OCI-LY7 (cell line): ENCODE measurements around the gene STAB1. TPM values are rescaled to one million over a fixed set of nuclear protein-coding genes. Genes with fewer than 3 reads are reported as not detected.

Experiments
- BruUV-seq: library from RNA; stranded (reverse); fragments of 400-500 nt; replicated peaks from 2 replicates; lab custom pipeline; 2021; lab: Mats Ljungman, UMichigan
- CTCF ChIA-PET: fragments of 300-600 bp; sonication (Branson Sonifier 250); formaldehyde crosslinking; loops from one replicate; lab custom pipeline; 2022; ENCODE audit warnings: antibody characterized with exemption; ENCODE audit not compliant: unreplicated experiment; lab: Charles Lee
- POLR2A ChIA-PET: fragments of 300-600 bp; sonication (Branson Sonifier 250); formaldehyde crosslinking; loops from one replicate; lab custom pipeline; 2022; ENCODE audit warnings: antibody characterized with exemption; lab: Charles Lee
- DNase-seq: peaks from one replicate; pipeline ENCODE4 v3.0.0-alpha.2; 2015; ENCODE audit warnings: low spot score
- H2AFZ ChIP-seq: fragments of 200-600 bp; sonication (generic), shearing (Covaris generic); 2 replicates; pipeline ENCODE4 v1.6.1; 2014; ENCODE audit warnings: mild to moderate bottlenecking, antibody characterized with exemption, low read length, moderate library complexity
- H3K27ac ChIP-seq: fragments of 200-600 bp; sonication (generic); 2 replicates; pipeline ENCODE4 v1.5.1; 2014; ENCODE audit warnings: mixed run types, low read depth, mild to moderate bottlenecking, moderate library complexity, low read length, inconsistent platforms; ENCODE audit not compliant: poor library complexity, severe bottlenecking
- H3K36me3 ChIP-seq: fragments of 200-600 bp; sonication (generic); 2 replicates; pipeline ENCODE4 v1.6.1; 2014; ENCODE audit warnings: mild to moderate bottlenecking, antibody characterized with exemption, low read length, moderate library complexity, mixed read lengths; ENCODE audit not compliant: insufficient read depth
- H3K4me1 ChIP-seq: fragments of 200-600 bp; sonication (generic); 2 replicates; pipeline ENCODE4 v1.5.1; 2014; ENCODE audit warnings: mild to moderate bottlenecking, low read length; ENCODE audit not compliant: insufficient read depth, poor library complexity, severe bottlenecking
- H3K4me2 ChIP-seq: fragments of 200-600 bp; sonication (generic); 2 replicates; pipeline ENCODE4 v1.6.1; 2014; ENCODE audit warnings: mild to moderate bottlenecking, low read length
- H3K4me3 ChIP-seq: fragments of 200-600 bp; sonication (generic); 2 replicates; pipeline ENCODE4 v1.5.1; 2014; ENCODE audit warnings: mild to moderate bottlenecking, low read depth, low read length; ENCODE audit not compliant: poor library complexity, severe bottlenecking
- H3K79me2 ChIP-seq: fragments of 200-600 bp; sonication (generic); 2 replicates; pipeline ENCODE4 v1.6.1; 2016; ENCODE audit warnings: low read depth, mild to moderate bottlenecking, low read length, moderate library complexity, mixed read lengths; ENCODE audit not compliant: insufficient read depth
- H3K9me2 ChIP-seq: fragments of 200-600 bp; sonication (generic); 2 replicates; pipeline ENCODE4 v1.6.1; 2016; ENCODE audit warnings: mild to moderate bottlenecking, low read length, mixed read lengths; ENCODE audit not compliant: insufficient read depth
- H3K9me3 ChIP-seq: fragments of 200-600 bp; sonication (generic); 2 replicates; pipeline ENCODE4 v1.6.1; 2014; ENCODE audit warnings: mild to moderate bottlenecking, mixed run types, low read length, mixed read lengths
- H4K20me1 ChIP-seq: fragments of 200-600 bp; sonication (generic); 2 replicates; pipeline ENCODE4 v1.6.1; 2014; ENCODE audit warnings: mild to moderate bottlenecking, antibody characterized with exemption, low read length, moderate library complexity, mixed read lengths; ENCODE audit not compliant: insufficient read depth
- EZH2phosphoT487 ChIP-seq: fragments of 200-600 bp; sonication (generic); IDR thresholded peaks from 2 replicates; pipeline ENCODE4 v1.6.1; 2018; ENCODE audit warnings: low read depth, borderline replicate concordance, mild to moderate bottlenecking, mixed run types, antibody characterized with exemption, low read length, moderate library complexity, mixed read lengths
- intact Hi-C: fragments of 100-400 bp; cut with micrococcal nuclease; formaldehyde crosslinking; loops from one replicate; pipeline ENCODE4 v1.10.0; 2022; ENCODE audit not compliant: unreplicated experiment
- total RNA-seq, 2 experiments: library from RNA; depleted of rRNA in 1 of 2; stranded (reverse); fragments of >200 nt in 1 of 2; shearing (Covaris generic) in 1 of 2; gene quantifications; 2 replicates each; pipeline ENCODE4 v1.2.3, GENCODE V29; 2014 to 2022
- TF ChIP-seq, protein P1 (sequence below): fragments of 200-600 bp; sonication (generic); conservative IDR thresholded peaks from 2 replicates; pipeline ENCODE4 v1.5.1; 2014; ENCODE audit warnings: mild to moderate bottlenecking, antibody characterized with exemption, low read length, moderate library complexity, mixed read lengths

The STAB1 gene
- total RNA-seq, 2 experiments from 2014 or later: not detected

DNA sequence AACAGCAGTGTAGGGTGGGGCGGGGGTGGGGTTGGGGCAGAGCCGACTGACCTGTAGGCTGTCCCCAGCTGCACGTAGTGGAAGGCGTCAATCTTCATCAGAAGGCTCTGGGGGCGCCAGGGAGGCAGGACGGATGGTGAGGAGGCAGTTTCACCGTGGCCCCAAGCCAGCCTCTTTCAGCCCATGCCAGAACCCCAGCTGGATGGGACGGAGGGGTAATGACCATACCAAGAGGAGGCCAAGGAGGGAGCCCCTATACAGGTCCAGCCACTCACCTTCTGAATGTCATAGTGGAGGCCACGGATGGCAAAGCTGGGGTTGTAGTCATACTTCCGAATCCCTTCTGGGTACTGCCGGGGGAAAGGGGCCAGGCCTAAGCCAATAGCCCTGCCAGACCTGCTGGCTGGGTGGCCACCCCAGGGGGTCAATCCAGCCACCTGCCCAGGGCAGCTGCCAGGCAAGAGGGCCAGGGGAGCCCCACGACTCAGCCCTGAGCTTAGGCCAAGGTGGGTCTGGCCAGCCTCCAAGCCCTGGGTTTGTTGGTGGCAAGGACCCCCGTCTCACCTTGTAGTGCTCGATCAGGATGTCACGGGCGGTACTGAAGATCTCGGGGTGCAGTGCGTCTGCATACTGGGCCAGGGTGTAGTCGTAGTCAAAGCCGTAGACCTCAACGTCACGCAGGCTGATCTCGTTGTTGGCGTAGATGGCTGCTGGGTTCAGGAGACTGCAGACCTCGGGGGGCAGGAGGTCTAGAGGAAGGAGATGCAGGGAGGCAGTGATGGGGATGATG, 33.6 kb downstream of the STAB1 start:
- H3K9me3 ChIP-seq: no peaks in the 10 kb centered on the region
- H4K20me1 ChIP-seq: 0 out of 2 replicates have a peak, but pooled peaks cover 6% of the 10 kb centered on the region
- BruUV-seq: no TSS peak
- no peaks in the 10 kb centered on the region for H3K9me2 ChIP-seq
- POLR2A ChIA-PET: interaction anchor here (0.6 kb wide), 1 partner anchor 24 kb away, joined by 4 read pairs; no protein-coding TSS in a partner anchor
- peaks cover 31% of the 10 kb centered on the region for H3K36me3 ChIP-seq
- no peak overlapping the region for H2AFZ ChIP-seq
- CTCF ChIA-PET: no interaction called here
- no peak overlapping the region for H3K27ac ChIP-seq
- no peak overlapping the region for H3K4me3 ChIP-seq
- H3K79me2 ChIP-seq: peaks cover 12% of the 10 kb centered on the region; the same call in 1 of the 2 replicates
- intact Hi-C loops: no loop called here
- no peak overlapping the region for H3K4me2 ChIP-seq
- peaks cover 14% of the 10 kb centered on the region for H3K4me1 ChIP-seq
- TF ChIP-seq, protein P1, sequence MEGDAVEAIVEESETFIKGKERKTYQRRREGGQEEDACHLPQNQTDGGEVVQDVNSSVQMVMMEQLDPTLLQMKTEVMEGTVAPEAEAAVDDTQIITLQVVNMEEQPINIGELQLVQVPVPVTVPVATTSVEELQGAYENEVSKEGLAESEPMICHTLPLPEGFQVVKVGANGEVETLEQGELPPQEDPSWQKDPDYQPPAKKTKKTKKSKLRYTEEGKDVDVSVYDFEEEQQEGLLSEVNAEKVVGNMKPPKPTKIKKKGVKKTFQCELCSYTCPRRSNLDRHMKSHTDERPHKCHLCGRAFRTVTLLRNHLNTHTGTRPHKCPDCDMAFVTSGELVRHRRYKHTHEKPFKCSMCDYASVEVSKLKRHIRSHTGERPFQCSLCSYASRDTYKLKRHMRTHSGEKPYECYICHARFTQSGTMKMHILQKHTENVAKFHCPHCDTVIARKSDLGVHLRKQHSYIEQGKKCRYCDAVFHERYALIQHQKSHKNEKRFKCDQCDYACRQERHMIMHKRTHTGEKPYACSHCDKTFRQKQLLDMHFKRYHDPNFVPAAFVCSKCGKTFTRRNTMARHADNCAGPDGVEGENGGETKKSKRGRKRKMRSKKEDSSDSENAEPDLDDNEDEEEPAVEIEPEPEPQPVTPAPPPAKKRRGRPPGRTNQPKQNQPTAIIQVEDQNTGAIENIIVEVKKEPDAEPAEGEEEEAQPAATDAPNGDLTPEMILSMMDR: no peak
- TF ChIP-seq EZH2phosphoT487: no peak
- no peak for DNase-seq

DNA sequence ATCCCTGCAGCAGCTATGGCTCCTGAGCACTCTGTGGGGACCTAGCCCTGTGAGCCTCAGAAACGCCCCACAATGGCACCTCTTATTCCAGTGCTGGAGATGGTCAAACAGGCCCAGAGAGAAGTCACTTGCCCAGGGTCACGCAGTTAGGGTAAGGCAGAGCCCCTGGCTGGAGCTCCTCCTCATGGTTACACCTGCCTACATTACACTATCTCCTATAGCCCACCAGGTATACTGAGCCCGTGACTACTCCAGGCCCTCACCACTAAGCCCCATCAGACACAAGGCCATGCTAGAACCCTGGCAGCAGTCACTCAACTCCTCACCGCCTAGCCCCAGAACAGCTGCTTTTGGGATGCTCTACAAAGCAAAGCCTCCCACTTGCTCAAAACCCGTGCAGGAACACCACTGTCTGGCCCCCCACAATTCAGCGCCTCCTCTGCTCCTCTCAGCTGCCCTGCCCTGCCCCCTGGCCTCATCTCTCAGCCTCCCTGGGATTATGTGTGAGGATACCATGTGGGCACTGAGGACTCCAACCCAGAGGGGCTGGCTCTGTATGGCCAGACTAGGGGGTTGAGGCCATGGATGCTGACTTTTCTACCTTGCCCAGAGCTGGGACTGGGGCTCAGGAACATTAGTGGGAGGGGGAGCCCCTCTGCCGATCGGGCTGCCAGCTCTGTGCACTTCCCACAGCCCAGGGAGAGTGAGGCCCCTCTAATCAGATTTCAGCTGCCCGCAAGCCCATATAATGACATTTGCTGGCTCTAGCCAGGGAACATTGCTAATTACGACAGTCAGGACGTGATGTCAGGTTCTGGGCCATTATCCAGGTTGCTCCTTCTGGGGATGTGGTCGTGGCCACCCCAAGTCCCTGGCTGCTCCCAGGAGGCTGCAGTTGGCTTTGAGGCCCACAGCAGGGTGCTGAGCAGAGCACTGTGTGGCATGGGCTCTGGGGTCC, 34.5 kb downstream of the STAB1 start:
- intact Hi-C loops: no loop called here
- POLR2A ChIA-PET: no interaction called here
- peaks cover 12% of the 10 kb centered on the region; the same call in 1 of the 2 replicates for H3K79me2 ChIP-seq
- no peak overlapping the region for H2AFZ ChIP-seq
- no peak overlapping the region for H3K27ac ChIP-seq
- H3K4me2 ChIP-seq: no peak overlapping the region
- CTCF ChIA-PET: no interaction called here
- H3K9me3 ChIP-seq: no peaks in the 10 kb centered on the region
- DNase-seq: no peak
- 0 out of 2 replicates have a peak, but pooled peaks cover 6% of the 10 kb centered on the region for H4K20me1 ChIP-seq
- TF ChIP-seq EZH2phosphoT487: no peak
- TF ChIP-seq, protein P1: no peak
- peaks cover 22% of the 10 kb centered on the region for H3K4me1 ChIP-seq
- peaks cover 24% of the 10 kb centered on the region for H3K36me3 ChIP-seq
- no peak overlapping the region for H3K4me3 ChIP-seq
- BruUV-seq: no TSS peak
- no peaks in the 10 kb centered on the region for H3K9me2 ChIP-seq
